SIG-M5 (cell line): ENCODE data around the gene RNGTT.
"Not testable (repeated sequence)": the region's sequence is repeated elsewhere in the genome, so short reads cannot be mapped to it uniquely, and the experiment has no call there.

ENCODE experiments used
- DNase-seq: peaks from one replicate; lab custom pipeline; 2025; lab: John Stamatoyannopoulos, UW

Gene RNGTT

GRCh38 chr6:88864359-88865054, 98.9 kb downstream of the RNGTT start:
- no peak for DNase-seq

DNA sequence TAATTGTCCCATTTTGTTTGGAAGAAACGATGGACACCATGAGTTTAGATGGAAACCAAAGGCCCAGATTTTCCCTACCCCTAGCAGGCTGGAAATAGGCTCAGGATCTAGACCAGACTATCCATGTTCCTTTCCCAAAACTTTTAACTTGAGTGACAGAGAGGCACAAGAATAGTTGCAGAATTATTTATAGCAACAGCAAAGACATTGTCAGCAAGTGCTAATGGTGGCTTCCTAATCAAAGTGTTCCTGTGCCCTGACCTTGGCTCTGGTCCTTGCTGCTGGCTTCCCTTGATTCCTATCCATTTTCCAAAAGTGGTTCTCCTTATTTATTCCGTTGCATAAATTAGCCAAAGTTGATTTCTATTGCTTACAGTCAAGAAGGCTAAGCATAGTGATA, 103.1 kb downstream of the RNGTT start:
- DNase-seq, result no peak

DNA sequence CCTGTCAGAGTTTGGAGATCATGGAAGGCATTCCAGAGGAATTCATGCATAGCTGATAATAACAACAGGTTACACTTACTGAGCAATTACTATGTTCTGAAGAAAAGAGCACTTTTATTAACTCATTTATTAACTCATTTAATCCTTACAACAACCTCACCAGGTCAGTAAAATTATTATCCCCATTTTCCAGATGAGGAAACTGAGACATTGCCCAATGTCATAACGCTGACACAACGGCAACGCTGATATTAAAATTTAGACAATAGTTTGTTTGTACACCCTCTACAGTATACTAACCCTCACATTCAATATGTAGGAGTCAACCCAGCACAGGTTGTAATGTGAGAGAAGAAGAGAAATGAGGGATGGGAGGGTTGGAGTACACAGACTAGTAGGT, 105.0 kb downstream of the RNGTT start:
- DNase-seq, result no peak

DNA sequence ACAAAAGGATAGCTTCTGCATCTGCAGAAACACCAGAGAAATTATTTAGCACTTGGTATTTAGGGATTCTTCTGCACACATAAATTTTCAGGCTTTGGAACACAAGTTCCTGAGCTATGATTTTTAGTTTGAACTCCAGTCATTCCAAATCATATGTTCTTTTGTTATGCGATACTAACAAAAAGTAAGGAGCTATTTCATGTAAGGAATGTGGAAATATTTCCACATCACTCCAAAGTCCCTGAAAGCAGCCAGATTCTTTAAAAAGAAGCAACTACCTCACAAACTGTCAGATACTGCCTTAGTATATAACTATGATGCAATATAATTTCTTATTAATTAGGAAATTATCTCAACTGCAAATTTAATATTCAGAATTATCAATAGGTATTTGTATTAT, 106.9 kb downstream of the RNGTT start:
- no peak for DNase-seq

DNA sequence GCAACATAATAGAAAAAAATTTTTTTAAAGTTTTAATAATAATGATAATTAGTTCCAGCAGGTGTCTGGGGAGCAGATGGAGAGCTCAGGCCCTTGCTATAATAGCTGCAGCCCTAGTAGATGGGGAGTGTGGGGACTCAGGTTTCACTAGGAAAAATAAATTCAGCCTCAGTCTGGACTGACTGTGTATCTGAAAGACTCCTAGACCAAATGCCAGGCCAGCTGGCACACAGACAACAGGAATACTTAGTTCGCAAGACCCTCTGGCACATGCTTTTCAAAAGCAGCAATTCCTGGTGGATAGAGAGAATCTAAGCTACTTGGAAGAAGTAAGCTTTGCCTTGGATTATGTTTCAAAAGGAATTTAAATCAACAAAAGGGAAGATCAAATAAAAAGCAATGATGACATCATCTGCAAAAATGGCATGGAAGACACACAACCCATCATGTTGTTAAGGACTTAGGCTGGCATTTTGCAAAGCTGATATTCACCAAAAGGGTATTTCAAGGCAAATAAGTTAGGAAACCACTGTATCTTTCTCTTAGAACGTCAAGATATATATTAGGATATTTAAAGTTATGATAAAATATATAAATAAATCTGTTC, 107.8 kb downstream of the RNGTT start:
- no peak for DNase-seq

DNA sequence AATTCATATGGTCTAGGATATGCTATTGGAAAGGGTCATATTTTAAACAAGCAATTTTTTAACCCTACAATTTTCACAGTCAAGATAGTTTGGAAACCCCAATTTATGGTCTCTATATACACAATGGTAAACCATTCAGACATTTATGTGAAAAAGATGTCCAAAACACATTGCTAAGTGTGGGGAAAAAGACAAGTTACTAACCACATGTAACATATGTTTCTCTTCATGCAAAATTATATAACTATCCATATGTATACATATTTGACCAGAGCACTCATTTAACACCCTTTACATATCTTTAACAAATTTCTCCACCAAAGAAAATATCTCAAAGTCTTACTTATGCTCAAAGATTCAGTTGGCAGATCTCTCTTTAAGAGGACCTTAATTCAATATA, 110.6 kb downstream of the RNGTT start:
- DNase-seq, result no peak

- no peak for DNase-seq
Measured at GRCh38 chr6:88852000-88852399, 111.4 kb downstream of the RNGTT start.

- no peak for DNase-seq
Measured at GRCh38 chr6:88848870-88849269, 114.5 kb downstream of the RNGTT start.

DNA sequence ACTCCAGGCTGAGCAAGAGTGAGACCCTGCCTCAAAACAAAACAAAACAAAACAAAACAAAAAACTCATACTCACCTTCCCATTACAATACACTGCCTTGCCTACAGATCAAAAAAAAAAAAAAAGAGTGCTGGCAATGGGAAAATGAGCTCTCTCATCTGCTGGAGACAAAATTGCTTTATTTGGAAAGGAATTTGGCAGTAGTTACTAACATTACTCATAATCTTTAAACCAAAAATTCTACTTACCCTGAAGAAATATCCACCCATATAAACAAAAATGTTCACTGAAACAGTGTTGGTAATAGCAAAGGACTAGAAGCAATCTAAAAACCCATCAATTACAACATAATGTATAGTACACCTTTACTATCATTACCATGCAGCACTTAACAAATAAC, 120.4 kb downstream of the RNGTT start:
- DNase-seq, result no peak

GRCh38 chr6:88842320-88842719, 121.1 kb downstream of the RNGTT start:
- DNase-seq, result no peak

- DNase-seq, result no peak
Measured at GRCh38 chr6:88840796-88841539, 122.5 kb downstream of the RNGTT start.

DNA sequence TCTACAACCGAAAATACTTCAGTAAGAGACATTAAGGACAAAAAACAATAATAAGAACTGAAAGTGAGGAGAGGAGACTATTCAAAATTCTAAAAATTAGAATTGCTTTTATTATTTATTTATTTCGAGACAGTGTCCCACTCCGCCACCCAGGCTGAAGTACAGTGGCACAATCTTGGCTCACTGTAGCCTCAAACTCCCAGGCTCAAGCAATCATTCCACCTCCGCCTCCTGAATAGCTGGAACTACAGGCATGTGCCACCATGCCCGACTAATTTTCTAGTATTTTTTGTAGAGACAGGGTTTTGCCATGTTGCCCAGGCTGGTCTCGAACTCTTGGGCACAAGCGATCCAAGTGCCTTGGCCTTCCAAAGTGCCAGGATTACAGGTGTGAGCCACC, 123.1 kb downstream of the RNGTT start:
- no peak for DNase-seq

DNA sequence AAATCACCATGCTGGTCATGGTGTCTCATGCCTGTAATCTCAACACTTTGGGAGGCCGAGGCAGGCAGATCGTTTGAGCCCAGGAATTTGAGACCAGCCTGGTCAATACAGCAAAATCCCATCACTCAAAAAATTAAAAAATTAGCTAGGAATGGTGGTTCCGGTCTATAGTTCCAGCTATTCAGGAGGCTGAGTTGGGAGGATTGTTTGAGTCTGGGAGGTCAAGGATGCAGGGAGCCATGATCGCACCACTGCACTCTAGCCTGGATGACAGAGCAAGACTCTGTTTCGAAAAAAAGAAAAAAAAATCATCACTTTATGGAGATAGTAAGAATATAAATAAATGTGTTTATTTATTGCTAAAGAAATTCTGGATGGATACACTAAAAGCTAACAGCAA, 124.1 kb downstream of the RNGTT start:
- no peak for DNase-seq

GRCh38 chr6:88835210-88835609, 128.2 kb downstream of the RNGTT start:
- DNase-seq, result no peak

DNA sequence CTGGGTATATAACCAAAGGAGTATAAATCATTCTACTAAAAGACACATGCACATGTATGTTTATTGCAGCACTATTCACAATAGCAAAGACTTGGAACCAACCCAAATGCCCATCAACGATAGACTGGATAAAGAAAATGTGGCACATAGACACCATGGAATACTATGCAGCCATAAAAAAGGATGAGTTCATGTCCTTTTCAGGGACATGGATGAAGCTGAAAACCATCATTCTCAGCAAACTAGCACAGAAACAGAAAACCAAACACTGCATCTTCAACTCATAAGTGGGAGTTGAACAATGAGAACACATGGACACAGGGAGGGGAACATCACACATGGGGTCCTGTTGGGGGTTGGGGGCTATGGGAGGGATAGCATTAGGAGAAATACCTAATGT, 130.3 kb downstream of the RNGTT start:
- not testable (repeated sequence) for DNase-seq

- not testable (repeated sequence) for DNase-seq
Measured at GRCh38 chr6:88827599-88827998, 135.8 kb downstream of the RNGTT start.

GRCh38 chr6:88825856-88826255, 137.6 kb downstream of the RNGTT start:
- DNase-seq, result no peak

- DNase-seq, result no peak
Measured at GRCh38 chr6:88823998-88824397, 139.4 kb downstream of the RNGTT start.

GRCh38 chr6:88815491-88815890, 147.9 kb downstream of the RNGTT start:
- no peak for DNase-seq

GRCh38 chr6:88814909-88815308, 148.5 kb downstream of the RNGTT start:
- DNase-seq, result no peak

GRCh38 chr6:88813045-88813444, 150.4 kb downstream of the RNGTT start:
- DNase-seq, result no peak

- no peak for DNase-seq
Measured at GRCh38 chr6:88810701-88811100, 152.7 kb downstream of the RNGTT start.

- DNase-seq, result no peak
Measured at GRCh38 chr6:88810089-88810488, 153.3 kb downstream of the RNGTT start.
